H1 (cell line): ENCODE data around the gene S100A12. TPM values are rescaled to one million over a fixed set of nuclear protein-coding genes. Genes with fewer than 3 reads are reported as not detected.
"Not testable (repeated sequence)": the region's sequence is repeated elsewhere in the genome, so short reads cannot be mapped to it uniquely, and the experiment has no call there.

Experiments
- CTCF ChIA-PET: fragments of 300-600 bp; sonication (Branson Sonifier 250); formaldehyde crosslinking; loops from one replicate; lab custom pipeline; 2021; ENCODE audit not compliant: partially characterized antibody; lab: Charles Lee
- POLR2A ChIA-PET: fragments of 300-600 bp; sonication (Branson Sonifier 250); formaldehyde crosslinking; loops from one replicate; lab custom pipeline; 2021; ENCODE audit warnings: inconsistent platforms; ENCODE audit not compliant: partially characterized antibody; lab: Charles Lee
- DNase-seq, 2 experiments: peaks; one replicate each; pipeline versions ENCODE4 v3.0.0 to v3.0.0-alpha.2; 2010 to 2022; ENCODE audit warnings: low spot score in 2 of 2, low read depth in 1 of 2, mixed read lengths in 1 of 2
- FAIRE-seq: peaks from 2 replicates; lab custom pipeline; 2011; peaks lifted over from hg19 to GRCh38; lab: Jason Lieb, UNC
- H2AFZ ChIP-seq: 2 replicates; pipeline ENCODE4 v1.8.1; 2012; ENCODE audit warnings: low read length, inconsistent platforms
- H2AK5ac ChIP-seq: 2 replicates; pipeline ENCODE4 v1.6.1; 2013; ENCODE audit warnings: low read depth, low read length
- H2BK120ac ChIP-seq: replicated peaks from 2 replicates; pipeline ENCODE3; 2013; ENCODE audit warnings: low read depth, low read length, inconsistent platforms
- H2BK12ac ChIP-seq: 2 replicates; pipeline ENCODE4 v1.6.1; 2013; ENCODE audit warnings: low read depth, low read length
- H2BK15ac ChIP-seq: 2 replicates; pipeline ENCODE4 v1.6.1; 2013; ENCODE audit warnings: low read length
- H2BK20ac ChIP-seq: 2 replicates; pipeline ENCODE4 v1.6.1; 2013; ENCODE audit warnings: low read length
- H2BK5ac ChIP-seq: 2 replicates; pipeline ENCODE4 v1.6.1; 2013; ENCODE audit warnings: low read depth, low read length
- H3K14ac ChIP-seq: 2 replicates; pipeline ENCODE4 v1.6.1; 2013; ENCODE audit warnings: inconsistent platforms; ENCODE audit not compliant: insufficient read length
- H3K18ac ChIP-seq: 2 replicates; pipeline ENCODE4 v1.6.1; 2013; ENCODE audit warnings: low read length; ENCODE audit errors: extremely low read depth
- H3K23ac ChIP-seq: 2 replicates; pipeline ENCODE4 v1.6.1; 2013; ENCODE audit warnings: inconsistent platforms; ENCODE audit not compliant: insufficient read length
- H3K23me2 ChIP-seq: 2 replicates; pipeline ENCODE4 v1.6.1; 2013; ENCODE audit warnings: low read depth, low read length
- H3K27ac ChIP-seq: 2 replicates; pipeline ENCODE4 v1.6.1; 2011; ENCODE audit warnings: low read depth, low read length, inconsistent platforms
- H3K27me3 ChIP-seq, 4 experiments: replicated peaks in 1 of 4; 1 replicate in 1 of 4; 2 replicates in 3 of 4; pipeline versions ENCODE4 v1.6.1 to v1.8.1; 2011 to 2013; ENCODE audit warnings: low read length in 3 of 4, mild to moderate bottlenecking in 3 of 4, inconsistent platforms in 2 of 4, mixed read lengths in 2 of 4, moderate library complexity in 1 of 4; ENCODE audit not compliant: control insufficient read depth in 3 of 4, insufficient read depth in 3 of 4; ENCODE audit errors: extremely low read depth in 1 of 4
- H3K36me3 ChIP-seq, 4 experiments: 2 replicates each; pipeline versions ENCODE4 v1.6.1 to v1.8.1; 2011 to 2013; ENCODE audit warnings: mild to moderate bottlenecking in 4 of 4, low read length in 3 of 4, moderate library complexity in 2 of 4, control low read depth in 1 of 4, inconsistent platforms in 1 of 4; ENCODE audit not compliant: insufficient read depth in 4 of 4, control insufficient read depth in 2 of 4
- H3K4ac ChIP-seq: replicated peaks from 2 replicates; pipeline ENCODE3; 2013; ENCODE audit warnings: low read length, low read depth, mixed read lengths, inconsistent platforms; ENCODE audit not compliant: insufficient read length
- H3K4me1 ChIP-seq, 4 experiments: replicated peaks in 1 of 4; 1 replicate in 1 of 4; 2 replicates in 3 of 4; pipeline versions ENCODE4 v1.6.1 to v1.8.1; 2011 to 2013; ENCODE audit warnings: low read length in 3 of 4, inconsistent platforms in 2 of 4, mixed read lengths in 1 of 4; ENCODE audit not compliant: insufficient read depth in 4 of 4, control insufficient read depth in 3 of 4
- H3K4me2 ChIP-seq, 2 experiments: 2 replicates each; pipeline versions ENCODE4 v1.6.1 to v1.8.1; 2011 to 2013; ENCODE audit warnings: low read depth in 2 of 2, low read length in 2 of 2, control low read depth in 1 of 2, inconsistent platforms in 1 of 2, mild to moderate bottlenecking in 1 of 2; ENCODE audit not compliant: insufficient read depth in 1 of 2
- H3K4me3 ChIP-seq, 4 experiments: fragments of 200-600, 300-600 bp in 1 of 4; sonication (generic), shearing (Covaris generic), sonication (Bioruptor Twin) in 1 of 4; 2 replicates each; pipeline versions ENCODE4 v1.5.1 to v1.8.1; 2011 to 2016; ENCODE audit warnings: low read length in 4 of 4, low read depth in 3 of 4, control low read depth in 2 of 4, inconsistent platforms in 2 of 4, mild to moderate bottlenecking in 2 of 4, mixed read lengths in 1 of 4, moderate library complexity in 1 of 4; ENCODE audit not compliant: insufficient read depth in 2 of 4; ENCODE audit errors: extremely low read depth in 1 of 4
- H3K56ac ChIP-seq: replicated peaks from 2 replicates; pipeline ENCODE3; 2013; ENCODE audit warnings: low read depth, mild to moderate bottlenecking, mixed read lengths, low read length, inconsistent platforms; ENCODE audit not compliant: insufficient read length
- H3K79me1 ChIP-seq: 2 replicates; pipeline ENCODE4 v1.6.1; 2013; ENCODE audit warnings: low read depth, low read length, control low read depth
- H3K79me2 ChIP-seq, 2 experiments: 2 replicates each; pipeline versions ENCODE4 v1.6.1 to v1.8.1; 2012 to 2013; ENCODE audit warnings: low read length in 2 of 2, mild to moderate bottlenecking in 2 of 2, inconsistent platforms in 1 of 2; ENCODE audit not compliant: insufficient read depth in 2 of 2, control insufficient read depth in 1 of 2
- H3K9ac ChIP-seq, 4 experiments: replicated peaks in 1 of 4; 1 replicate in 1 of 4; 2 replicates in 3 of 4; pipeline versions ENCODE4 v1.6.1 to v1.8.1; 2011 to 2013; ENCODE audit warnings: low read depth in 3 of 4, low read length in 3 of 4, control low read depth in 2 of 4, mild to moderate bottlenecking in 2 of 4, moderate library complexity in 2 of 4, inconsistent platforms in 1 of 4; ENCODE audit errors: extremely low read depth in 1 of 4
- H3K9me3 ChIP-seq, 2 experiments: 2 replicates each; pipeline versions ENCODE4 v1.6.1 to v1.8.1; 2012 to 2013; ENCODE audit warnings: mild to moderate bottlenecking in 2 of 2, moderate library complexity in 2 of 2, control low read depth in 1 of 2, inconsistent platforms in 1 of 2, low read depth in 1 of 2, low read length in 1 of 2, mixed read lengths in 1 of 2; ENCODE audit not compliant: insufficient read depth in 2 of 2
- H4K20me1 ChIP-seq, 2 experiments: replicated peaks in 1 of 2; 2 replicates each; pipeline versions ENCODE3 to v1.8.1; 2011 to 2013; ENCODE audit warnings: inconsistent platforms in 2 of 2, low read length in 2 of 2, mild to moderate bottlenecking in 1 of 2; ENCODE audit not compliant: insufficient read depth in 2 of 2, control insufficient read depth in 1 of 2
- H4K5ac ChIP-seq: 2 replicates; pipeline ENCODE4 v1.6.1; 2013; ENCODE audit warnings: low read length, low read depth, mixed read lengths, inconsistent platforms; ENCODE audit not compliant: insufficient read length
- H4K8ac ChIP-seq: 2 replicates; pipeline ENCODE4 v1.8.0; 2013; ENCODE audit warnings: mild to moderate bottlenecking, moderate library complexity, low read length, inconsistent platforms; ENCODE audit not compliant: insufficient read depth; ENCODE audit errors: extremely low read depth
- H4K91ac ChIP-seq: replicated peaks from 2 replicates; pipeline ENCODE3; 2013; ENCODE audit warnings: low read length, mixed read lengths, inconsistent platforms; ENCODE audit not compliant: insufficient read length
- WGBS, 2 experiments: shearing (Covaris generic) in 1 of 2; methylation state at CpG; one replicate each; pipeline versions ENCODE4 v1.1.6 to v1.1.7; 2013 to 2015; ENCODE audit warnings: low lambda C conversion rate in 2 of 2, mixed read lengths in 2 of 2, inconsistent platforms in 1 of 2, low coverage in 1 of 2, missing lambda C conversion rate in 1 of 2; ENCODE audit not compliant: insufficient replicate concordance in 2 of 2, insufficient coverage in 1 of 2, insufficient read length in 1 of 2; ENCODE audit errors: extremely low coverage in 1 of 2, missing lambda C conversion rate in 1 of 2; 5-methylcytosine and 5-hydroxymethylcytosine counted together
- polyA plus RNA-seq, 7 experiments: library from polyadenylated mRNA; depleted of rRNA in 3 of 7; stranded (reverse) in 5 of 7; unstranded in 2 of 7; fragments of >200 nt in 5 of 7; fragments of 200-250 nt in 2 of 7; gene quantifications; 1 replicate in 5 of 7; 2 replicates in 1 of 7; 4 replicates in 1 of 7; pipeline versions ENCODE4 v1.2.1 to v1.2.3, GENCODE V29; 2011 to 2013; ENCODE audit warnings: missing spikeins in 2 of 7, mixed read lengths in 2 of 7
- total RNA-seq: library from RNA; stranded (reverse); fragmentation: NEBNext Ultra II Directional; extraction: Animal tissue kit (Norgen Biotek cat#: 25700); gene quantifications from 2 replicates; pipeline ENCODE4 v1.2.1, GENCODE V29; 2021

The S100A12 gene
- total and polyA plus RNA-seq, 2 of the 8 experiments (the other 6 are each of a cell fraction or from before 2014, with no cell fraction given): not detected

DNA sequence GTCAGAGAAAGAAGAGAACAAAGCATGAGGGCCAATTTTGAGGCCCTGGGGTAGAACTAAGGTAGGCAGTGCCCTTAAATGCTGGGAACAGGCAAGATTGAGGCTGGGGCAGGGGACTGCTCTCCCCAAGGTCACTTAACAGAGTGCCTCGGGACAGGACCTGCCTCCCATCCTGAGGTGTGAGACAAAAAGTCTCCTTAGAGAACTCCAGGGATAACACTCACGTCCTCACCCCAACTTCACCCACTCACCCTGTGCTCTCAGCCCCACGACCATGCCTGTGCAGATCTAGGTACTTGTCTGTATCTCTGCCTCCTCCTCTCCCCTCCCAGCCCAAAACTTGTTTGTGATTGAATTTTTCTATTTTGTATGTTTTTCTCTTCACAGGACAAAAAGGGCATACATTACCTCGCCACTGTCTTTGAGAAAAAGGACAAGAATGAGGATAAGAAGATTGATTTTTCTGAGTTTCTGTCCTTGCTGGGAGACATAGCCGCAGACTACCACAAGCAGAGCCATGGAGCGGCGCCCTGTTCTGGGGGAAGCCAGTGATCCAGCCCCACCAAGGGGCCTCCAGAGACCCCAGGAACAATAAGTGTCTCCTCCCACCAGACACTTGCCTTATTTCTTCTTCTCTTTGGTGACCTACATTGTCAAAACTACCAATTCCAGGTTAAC is 43.5 kb upstream of the S100A12 start:
- FAIRE-seq, POLR2A ChIA-PET: not testable (repeated sequence)

More for the DNA sequence above, 43.5 kb upstream of the S100A12 start:
- H2BK20ac ChIP-seq, H2AFZ ChIP-seq, H2BK5ac ChIP-seq, H3K9me3 ChIP-seq, H3K9ac ChIP-seq, H3K4ac ChIP-seq, H2BK12ac ChIP-seq, H2BK15ac ChIP-seq, H3K23ac ChIP-seq, H4K20me1 ChIP-seq, H2BK120ac ChIP-seq, H3K14ac ChIP-seq, H3K4me3 ChIP-seq, H4K91ac ChIP-seq, H4K5ac ChIP-seq, H3K18ac ChIP-seq, H3K79me1 ChIP-seq, H3K23me2 ChIP-seq, H3K36me3 ChIP-seq, H4K8ac ChIP-seq, H3K27ac ChIP-seq, H2AK5ac ChIP-seq, H3K4me1 ChIP-seq, H3K79me2 ChIP-seq, CTCF ChIA-PET, H3K27me3 ChIP-seq, DNase-seq, H3K4me2 ChIP-seq, H3K56ac ChIP-seq: not testable (repeated sequence)
- 79% methylated on average over 7 of the region's 7 CpGs; no CpG with 5 or more reads in 1 of the 2 experiments for WGBS, 2 experiments
